Astrocyte of the cerebellum (primary cell): ENCODE results near the gene CCDC112.
"Not testable (repeated sequence)": the region's sequence is repeated elsewhere in the genome, so short reads cannot be mapped to it uniquely, and the experiment has no call there.

Source experiments
- DNase-seq: peaks from one replicate; pipeline ENCODE4 v3.0.0-alpha.2; 2011; ENCODE audit warnings: low read depth
- H3K4me3 ChIP-seq: 2 replicates; pipeline ENCODE4 v1.5.1; 2011; ENCODE audit warnings: mild to moderate bottlenecking, low read depth, low read length, moderate library complexity
- in situ Hi-C: cut with HindIII; loops from 2 replicates; pipeline ENCODE4 v1.10.0; 2017; ENCODE audit warnings: low sequenced_read_pairs
- TF ChIP-seq, protein P1 (sequence below): IDR thresholded peaks from 2 replicates; pipeline ENCODE4 v1.5.1; 2012; ENCODE audit warnings: low read length, low read depth, moderate library complexity, mild to moderate bottlenecking; ENCODE audit errors: missing control alignments

CCDC112 gene

DNA sequence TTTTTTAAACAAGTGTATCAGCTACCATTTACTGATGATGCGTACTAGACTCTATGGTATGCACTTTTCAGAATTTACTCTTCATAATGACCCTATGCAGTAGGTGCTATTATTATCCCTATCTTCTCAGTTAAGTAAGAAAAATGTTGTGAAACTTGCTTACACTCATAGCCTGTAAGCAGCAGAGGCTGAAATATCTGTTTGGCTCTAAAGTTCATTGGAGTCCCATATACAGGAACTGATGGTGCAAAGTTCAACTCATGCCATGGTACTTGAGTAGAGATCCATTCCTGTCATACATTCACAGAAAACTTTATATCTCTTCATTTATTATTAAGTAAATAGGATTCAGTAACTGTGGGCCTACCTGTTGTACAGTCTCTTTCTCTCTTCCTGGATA is 41.4 kb upstream of the CCDC112 start:
- no peak overlapping the region for H3K4me3 ChIP-seq
- no peak for DNase-seq
- TF ChIP-seq, protein P1, sequence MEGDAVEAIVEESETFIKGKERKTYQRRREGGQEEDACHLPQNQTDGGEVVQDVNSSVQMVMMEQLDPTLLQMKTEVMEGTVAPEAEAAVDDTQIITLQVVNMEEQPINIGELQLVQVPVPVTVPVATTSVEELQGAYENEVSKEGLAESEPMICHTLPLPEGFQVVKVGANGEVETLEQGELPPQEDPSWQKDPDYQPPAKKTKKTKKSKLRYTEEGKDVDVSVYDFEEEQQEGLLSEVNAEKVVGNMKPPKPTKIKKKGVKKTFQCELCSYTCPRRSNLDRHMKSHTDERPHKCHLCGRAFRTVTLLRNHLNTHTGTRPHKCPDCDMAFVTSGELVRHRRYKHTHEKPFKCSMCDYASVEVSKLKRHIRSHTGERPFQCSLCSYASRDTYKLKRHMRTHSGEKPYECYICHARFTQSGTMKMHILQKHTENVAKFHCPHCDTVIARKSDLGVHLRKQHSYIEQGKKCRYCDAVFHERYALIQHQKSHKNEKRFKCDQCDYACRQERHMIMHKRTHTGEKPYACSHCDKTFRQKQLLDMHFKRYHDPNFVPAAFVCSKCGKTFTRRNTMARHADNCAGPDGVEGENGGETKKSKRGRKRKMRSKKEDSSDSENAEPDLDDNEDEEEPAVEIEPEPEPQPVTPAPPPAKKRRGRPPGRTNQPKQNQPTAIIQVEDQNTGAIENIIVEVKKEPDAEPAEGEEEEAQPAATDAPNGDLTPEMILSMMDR, result no peak
- in situ Hi-C loops, result no loop called here

DNA sequence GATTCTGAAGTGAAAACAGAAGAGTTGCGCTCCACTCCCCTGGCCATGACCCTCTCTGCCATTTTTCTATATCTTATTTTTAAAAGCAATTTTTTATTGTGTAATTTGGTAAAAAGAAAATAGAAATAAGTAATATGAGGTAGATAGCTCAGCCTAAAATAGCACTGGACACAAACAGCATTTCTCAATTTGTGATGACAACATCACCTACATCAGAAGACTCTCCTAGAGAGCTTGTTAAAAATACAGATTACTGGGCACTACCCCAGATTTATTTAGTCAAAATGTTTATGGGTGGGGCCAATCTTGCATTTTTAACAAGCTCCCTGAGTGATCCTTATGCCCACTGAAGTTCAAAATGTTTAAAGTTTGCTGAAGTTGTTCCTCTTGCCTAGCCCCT is 40.5 kb upstream of the CCDC112 start:
- no peak overlapping the region for H3K4me3 ChIP-seq
- in situ Hi-C loops, result no loop called here
- TF ChIP-seq, protein P1, result no peak
- no peak for DNase-seq

DNA sequence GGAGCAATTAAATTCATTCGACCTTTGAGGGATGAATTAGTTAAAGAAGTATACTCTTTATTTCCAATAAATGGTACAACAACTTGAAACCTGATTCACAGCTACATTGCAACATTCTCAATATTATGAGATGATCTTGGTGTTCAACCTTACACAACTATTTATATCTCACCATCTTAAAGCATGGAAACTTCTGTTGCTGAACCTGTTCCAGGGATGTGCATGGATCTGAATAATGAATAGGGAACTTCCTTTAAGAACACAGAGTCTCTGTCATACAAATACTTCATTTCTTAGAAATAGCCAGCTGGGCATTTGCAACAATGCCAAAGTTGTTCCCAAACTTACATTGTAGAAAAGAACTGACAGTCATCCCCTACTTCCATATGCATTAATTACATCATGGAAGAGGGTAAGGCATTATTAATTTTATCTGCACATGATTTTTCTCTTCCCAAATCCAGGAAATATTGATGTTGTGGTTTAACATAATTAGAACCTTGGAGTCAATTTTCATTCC is 39.8 kb upstream of the CCDC112 start:
- TF ChIP-seq, protein P1, result no peak
- H3K4me3 ChIP-seq, result no peak overlapping the region
- no peak for DNase-seq
- in situ Hi-C loops, result no loop called here

GRCh38 chr5:115335301-115335700 is 38.8 kb upstream of the CCDC112 start:
- TF ChIP-seq, protein P1, result no peak
- no peak for DNase-seq
- no peak overlapping the region for H3K4me3 ChIP-seq
- in situ Hi-C loops, result no loop called here

- no peak for DNase-seq
- no peak overlapping the region for H3K4me3 ChIP-seq
- in situ Hi-C loops, result no loop called here
- TF ChIP-seq, protein P1, result no peak
Observed at GRCh38 chr5:115333164-115333563, 36.7 kb upstream of the CCDC112 start.

DNA sequence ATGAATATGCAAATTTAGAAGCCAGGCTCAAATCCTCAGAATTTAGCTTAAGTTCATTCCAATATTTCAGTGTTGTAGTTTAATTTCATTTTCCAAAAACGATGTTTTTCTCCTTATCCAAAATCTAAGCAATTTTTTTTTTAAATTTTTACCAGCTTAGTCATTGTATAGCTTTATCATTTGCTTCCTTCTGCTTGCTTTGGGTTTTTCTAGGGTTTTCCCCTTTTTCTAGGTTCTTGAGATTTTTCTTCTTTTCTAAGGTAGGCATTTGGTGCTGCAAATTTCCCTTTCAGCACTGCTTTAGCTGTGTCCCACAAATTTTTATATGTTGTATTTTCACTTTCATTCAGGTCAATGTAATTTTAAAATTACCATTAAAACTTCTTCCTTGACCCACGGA is 34.4 kb upstream of the CCDC112 start:
- TF ChIP-seq, protein P1, result no peak
- in situ Hi-C loops, result no loop called here
- H3K4me3 ChIP-seq, result no peak overlapping the region
- DNase-seq, result no peak

- TF ChIP-seq, protein P1, result no peak
- DNase-seq, result no peak
- no peak overlapping the region for H3K4me3 ChIP-seq
- in situ Hi-C loops, result no loop called here
Observed at GRCh38 chr5:115329475-115329874, 33.0 kb upstream of the CCDC112 start.

- H3K4me3 ChIP-seq, in situ Hi-C loops, DNase-seq: not testable (repeated sequence)
Observed at GRCh38 chr5:115328617-115329274, 32.3 kb upstream of the CCDC112 start.
